ELR (cell line): ENCODE measurements around the gene PTGFRN.

Experiments
- DNase-seq: peaks from one replicate; pipeline ENCODE4 v3.0.0-alpha.2; 2015; ENCODE audit warnings: low read depth

PTGFRN gene

DNA sequence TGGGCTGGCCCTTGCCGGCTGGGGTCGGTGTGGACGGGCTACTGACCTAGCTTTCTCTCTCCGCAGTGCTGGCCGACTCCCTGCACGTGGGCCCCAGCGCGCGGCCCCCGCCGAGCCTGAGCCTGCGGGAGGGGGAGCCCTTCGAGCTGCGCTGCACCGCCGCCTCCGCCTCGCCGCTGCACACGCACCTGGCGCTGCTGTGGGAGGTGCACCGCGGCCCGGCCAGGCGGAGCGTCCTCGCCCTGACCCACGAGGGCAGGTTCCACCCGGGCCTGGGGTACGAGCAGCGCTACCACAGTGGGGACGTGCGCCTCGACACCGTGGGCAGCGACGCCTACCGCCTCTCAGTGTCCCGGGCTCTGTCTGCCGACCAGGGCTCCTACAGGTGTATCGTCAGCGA is 34.9 kb downstream of the PTGFRN start:
- no peak for DNase-seq

DNA sequence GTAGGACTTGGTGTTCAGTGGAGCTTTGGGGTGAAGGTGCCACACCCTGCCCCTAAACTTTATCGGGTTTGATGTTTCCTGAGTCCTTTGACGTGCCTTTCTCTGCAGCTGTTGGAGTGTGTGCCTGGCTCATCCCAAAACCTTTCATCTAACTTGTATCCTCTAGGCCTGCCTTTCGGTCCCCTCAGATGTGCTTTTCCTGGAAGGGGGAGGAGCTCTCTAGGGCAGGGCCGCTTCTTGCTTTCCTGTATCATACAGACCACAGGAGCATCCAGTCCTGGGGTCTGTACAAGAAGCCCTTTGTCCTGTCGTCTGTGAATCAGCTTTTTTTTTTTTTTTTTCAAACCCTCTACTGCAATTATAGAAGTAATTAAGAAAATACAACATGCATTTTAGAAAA is 35.7 kb downstream of the PTGFRN start:
- no peak for DNase-seq

DNA sequence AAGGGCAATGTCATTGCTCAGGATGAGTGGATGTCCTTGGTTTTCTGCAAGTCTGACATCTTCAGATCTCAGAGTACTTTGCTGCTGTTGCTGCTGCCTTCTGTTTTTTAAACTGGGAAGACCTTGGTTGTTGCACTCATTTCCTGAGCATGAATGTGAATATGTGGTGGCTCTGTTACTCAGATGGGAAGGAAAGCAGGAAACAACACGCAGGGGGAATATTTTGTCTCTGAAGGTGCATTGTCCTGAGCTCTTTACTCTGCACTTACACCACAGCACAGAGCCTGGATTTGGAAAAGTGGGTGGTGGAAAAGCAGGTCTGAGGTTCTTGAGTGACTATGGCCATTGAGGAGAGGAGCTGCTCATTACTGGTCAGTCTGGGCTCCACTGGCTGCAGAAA is 36.3 kb downstream of the PTGFRN start:
- no peak for DNase-seq

DNA sequence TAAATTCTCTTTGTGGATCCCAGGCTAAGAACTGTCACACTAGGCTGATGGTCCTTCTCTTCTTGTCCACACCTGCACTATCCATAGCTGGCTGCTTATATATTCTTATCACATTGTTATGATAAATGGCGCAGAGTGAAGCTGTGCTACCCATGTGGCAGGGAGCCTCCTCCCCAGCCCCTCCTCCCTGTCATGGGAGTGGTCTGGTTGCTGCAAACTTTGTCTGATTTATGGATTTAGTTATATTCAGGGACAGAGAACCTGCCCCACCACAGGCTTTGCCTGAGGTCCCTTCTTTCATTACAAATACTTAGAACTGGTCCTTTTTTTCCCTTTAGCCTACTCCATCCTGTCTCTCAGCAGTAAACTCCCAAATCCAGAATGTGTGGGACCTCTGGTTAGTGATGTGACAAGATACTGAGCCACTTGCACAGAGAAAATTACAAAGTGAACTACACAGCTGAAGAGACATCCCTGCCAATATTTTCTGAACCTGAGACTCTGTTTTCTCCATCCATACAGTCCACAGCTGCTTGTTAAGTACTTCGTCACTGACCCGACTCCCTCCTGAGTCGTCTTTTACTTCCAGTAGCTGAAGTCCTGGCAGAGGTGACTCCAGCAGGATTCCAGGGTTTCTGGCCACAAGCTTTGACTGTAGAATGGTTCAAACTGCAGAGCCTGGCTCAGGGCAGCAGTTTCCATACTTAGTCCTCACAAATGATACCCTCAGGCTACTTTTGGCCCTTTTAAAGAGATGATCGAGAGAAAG is 37.6 kb downstream of the PTGFRN start:
- DNase-seq = no peak

DNA sequence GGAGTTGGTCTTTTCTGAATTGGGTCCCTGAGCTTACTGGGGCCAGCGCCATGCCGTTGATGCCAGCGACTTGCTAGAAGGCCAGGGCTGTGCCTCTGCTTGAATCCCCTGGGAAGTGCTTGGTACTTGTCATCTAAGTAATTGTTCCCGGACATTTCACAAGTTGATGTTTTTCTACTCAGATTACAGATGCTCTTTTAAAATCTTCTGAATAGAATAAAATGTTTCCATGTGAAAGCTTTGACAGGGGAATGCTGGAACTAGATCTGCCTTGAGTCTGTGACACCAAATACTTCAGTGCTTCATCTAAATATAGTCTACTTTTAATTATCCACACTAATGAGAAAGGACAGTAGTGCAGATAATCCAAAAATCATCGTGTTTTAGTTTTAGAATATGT is 38.3 kb downstream of the PTGFRN start:
- DNase-seq = no peak

DNA sequence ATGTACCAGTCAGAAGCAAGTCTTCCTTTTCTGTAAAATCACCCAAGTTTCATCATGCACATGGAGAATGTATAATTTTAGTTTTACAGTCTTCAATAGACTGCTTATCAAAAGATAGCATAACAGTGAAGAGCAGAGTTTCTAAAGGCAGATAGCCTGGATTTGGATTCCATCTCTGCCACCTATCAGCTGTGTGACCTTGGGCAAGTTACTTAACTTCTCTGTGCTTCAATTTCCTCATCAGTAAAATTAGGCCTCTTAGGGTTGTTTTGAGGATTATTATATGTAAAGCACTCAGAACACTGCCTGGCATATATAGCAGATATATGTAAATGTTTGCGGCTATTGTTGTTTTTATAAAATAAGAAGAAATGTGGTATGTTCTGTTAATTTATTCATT is 38.9 kb downstream of the PTGFRN start:
- no peak for DNase-seq

DNA sequence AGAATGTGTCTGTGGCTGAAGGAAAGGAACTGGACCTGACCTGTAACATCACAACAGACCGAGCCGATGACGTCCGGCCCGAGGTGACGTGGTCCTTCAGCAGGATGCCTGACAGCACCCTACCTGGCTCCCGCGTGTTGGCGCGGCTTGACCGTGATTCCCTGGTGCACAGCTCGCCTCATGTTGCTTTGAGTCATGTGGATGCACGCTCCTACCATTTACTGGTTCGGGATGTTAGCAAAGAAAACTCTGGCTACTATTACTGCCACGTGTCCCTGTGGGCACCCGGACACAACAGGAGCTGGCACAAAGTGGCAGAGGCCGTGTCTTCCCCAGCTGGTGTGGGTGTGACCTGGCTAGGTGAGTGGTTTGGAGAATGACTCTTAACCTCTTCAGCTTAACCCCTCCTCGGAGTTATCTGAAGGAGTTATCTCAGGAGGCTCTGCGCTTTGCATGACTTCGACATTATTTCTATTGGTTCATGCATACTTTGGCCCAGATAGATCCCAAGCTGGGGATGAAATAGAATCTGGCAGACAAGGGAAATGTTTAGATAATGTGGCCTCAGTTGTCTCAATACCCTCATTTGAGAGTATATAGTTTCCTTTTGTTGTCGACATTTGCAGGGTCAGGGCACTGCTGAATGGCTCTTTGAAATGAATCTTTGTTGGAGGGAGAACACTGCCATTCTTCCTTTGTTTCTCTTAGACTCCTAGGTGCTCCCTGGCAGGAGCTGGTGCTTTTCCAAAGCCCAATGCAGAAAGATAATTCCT is 39.7 kb downstream of the PTGFRN start:
- no peak for DNase-seq

DNA sequence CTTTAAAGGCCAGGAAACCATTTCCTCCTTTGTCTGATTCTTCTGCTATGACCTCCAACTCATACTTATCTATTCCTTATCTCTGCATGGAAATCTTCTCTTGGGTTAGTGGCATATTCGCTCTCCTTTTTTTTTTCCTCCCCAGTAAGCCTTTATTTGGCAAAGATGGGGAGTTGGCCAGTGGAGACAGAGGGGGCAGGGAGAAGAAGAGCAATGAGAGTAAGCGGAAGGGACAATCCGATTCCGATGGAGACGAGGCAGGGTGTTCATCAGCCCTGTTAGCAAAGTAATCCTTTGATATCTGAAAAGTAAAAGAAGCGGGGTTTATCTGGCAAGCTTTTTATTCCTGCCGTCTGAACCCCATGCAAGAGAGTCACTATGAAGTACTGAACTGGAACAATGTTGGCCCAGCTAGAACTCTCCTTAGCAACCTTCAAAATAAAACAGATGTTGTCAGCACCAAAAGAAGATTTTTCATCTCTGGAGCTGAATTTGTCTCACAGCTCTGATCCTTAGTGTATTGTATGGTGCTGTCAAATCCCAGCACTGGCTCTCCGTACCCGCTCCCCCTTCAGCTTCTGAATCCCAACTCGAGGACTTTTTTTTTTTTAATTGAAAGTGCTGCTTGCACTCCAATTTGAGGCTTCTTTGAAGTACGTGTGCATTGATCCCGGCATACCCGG is 40.9 kb downstream of the PTGFRN start:
- no peak for DNase-seq

DNA sequence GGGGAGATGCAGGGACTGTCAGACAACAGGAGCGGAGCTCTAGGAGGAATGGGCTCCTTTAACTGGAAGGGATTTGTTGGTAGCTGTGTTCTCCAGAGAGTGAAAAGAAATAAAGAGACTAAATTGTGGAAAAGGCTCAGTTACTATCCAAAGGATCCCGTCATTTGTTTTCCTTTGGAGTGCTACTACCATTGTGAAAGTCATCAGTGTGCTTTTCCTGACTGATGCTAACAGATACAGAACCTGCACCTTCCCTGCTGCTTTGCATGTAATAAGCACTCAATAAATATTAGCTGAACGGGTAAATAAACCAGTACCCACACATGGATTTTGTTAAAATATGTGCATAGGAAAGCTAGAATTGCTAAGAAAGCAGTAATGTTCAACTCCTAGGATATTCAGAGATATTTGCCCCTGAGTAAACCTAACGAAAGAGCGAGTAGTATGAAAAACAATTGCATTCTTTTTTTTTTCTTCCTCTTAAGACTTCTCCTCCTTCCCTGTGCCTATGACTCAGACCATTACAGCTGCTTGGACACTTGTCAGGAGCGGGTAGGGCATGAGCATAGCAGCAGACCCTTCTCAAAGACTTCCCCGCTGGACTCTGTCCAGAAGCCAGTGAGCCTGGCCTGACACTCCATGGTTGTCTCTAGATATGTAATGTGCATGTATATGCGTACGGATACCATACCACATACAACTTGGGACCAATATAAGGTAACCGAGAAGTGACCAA is 41.7 kb downstream of the PTGFRN start:
- DNase-seq = peak; percentile 11

DNA sequence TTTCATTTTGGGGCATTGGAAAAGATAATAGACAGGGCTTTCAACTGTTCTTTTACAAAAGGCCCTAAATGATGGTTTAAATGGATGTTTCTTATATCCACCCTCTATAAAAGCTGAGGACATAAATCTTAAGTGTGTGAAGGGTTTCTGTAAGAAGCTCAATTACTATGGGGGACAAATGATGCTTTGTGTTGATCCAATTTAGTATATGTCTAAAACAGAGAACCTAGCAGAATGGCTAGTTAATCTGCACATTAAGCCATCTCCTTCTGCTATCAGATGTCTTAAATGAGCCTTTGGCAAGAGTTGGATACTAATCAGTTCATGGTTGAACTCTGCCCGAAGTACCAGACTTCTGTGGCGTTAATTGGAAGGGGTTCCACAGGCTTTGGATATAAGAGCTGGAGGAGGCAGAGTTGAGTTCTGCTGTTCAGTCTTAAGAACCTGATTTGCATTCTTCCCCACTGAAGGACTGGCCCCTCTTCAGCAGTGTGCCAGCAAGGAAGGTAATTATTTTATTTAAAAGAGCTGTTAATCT is 43.1 kb downstream of the PTGFRN start:
- no peak for DNase-seq

DNA sequence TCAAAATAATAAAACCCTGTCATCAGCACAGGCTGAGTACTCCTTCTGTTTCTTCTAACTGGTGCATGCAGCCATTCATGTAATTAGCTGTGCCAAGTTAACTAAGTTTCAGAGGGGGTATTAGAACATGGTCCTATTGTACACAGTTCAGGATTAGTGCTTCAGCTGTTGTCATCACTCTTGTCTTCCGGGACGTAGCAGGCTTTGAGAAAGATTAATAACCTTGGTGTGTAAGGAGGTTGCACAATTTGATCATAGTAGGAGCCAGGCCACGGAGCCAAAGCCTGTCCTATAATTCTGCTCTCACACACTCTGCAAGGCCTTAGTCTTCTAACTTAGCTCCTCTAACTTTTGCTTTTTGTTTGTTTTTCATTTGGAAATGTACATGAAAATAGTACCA is 44.7 kb downstream of the PTGFRN start:
- no peak for DNase-seq

DNA sequence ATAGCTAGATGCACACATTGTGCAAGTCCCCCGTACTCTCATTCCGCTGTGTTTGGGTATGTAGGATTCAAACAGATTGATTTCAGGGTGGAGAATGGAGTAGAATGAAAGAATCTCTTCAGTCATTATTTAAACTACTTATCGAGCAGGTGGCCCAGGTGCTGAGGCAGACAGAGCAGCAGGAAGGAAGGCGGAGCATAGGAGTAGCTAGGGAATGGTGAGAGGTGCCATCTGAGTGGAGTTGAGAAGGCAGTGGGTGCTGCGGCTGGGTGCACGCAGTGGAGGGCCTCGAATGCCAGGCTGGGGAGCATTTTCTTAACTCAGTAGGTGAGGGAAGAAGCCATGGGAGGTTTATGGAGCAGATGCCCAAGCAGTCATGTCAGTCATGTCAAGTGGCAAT is 46.7 kb downstream of the PTGFRN start:
- no peak for DNase-seq

DNA sequence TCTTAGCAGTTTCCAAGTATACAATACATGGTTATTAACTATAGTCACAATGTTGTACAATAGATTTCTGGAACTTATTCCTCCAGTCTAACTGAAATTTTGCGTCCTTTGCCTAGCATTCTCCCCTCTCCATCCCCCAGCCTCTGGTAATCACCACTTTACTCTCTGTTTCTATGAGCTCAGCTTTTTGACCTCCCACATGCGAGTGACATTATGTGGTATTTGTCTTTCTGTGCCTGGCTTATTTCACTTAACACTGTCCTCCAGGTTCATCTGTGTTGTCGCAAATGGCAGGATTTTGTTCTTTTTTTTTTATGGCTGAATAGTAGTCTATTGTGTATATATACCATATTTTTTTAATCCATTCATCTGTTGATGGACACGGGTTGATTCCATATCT is 47.9 kb downstream of the PTGFRN start:
- DNase-seq = no peak

DNA sequence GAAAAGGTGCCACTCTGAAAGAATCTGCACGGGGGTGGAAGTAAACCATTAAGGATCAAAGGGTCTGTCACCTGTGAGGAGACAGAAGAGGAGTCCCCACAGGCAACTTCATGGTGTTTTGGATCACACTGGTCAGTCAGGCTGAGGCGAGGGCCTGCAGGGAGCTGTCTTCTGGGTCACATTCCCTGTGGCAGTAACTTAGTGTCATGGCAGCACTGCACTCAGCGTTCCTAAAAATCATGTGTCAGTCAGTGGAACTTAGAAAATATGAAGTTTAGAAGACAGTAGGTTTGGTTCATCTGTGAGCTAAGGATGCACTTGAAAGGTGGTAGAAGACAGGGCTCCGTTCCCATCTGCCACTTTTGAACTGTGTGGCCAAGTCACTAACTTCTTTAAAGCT is 48.4 kb downstream of the PTGFRN start:
- no peak for DNase-seq

DNA sequence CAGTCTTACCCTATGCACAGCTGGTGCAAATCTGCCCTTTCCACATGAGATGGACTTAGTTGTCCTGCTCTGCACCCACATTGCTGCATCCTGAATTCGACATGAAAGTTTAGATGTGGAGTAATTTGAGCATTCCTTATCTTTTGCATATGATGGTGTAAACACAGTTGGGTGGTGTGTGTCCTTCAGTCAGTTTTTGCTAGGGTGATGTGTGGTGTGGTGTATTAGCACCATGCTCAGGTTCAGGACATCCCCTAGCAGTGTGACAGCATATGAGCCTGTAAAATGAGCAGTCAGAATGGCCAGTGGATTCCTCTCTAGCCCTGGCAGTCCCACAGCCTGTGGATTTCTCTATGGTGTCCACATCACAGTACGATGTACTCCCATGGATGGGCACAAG is 49.3 kb downstream of the PTGFRN start:
- DNase-seq = no peak

DNA sequence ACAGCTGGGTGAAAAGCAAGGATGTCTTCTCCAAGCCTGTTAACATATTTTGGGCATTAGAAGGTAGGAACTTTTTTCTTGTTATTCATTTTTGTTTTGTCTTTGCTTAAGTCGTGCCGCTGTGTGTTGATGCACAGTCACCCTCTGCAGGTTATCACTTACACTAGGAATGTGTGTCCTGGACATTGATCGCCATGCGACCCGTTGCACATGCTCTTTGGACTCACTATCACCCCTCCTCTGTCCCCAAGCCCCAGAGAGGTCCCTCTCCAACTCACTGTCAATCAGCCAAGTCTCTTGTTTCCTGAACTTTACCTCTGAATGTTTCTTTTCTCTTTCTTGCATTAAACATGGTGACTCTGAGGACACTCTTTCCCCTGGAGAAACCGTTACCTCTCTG is 51.9 kb downstream of the PTGFRN start:
- no peak for DNase-seq

DNA sequence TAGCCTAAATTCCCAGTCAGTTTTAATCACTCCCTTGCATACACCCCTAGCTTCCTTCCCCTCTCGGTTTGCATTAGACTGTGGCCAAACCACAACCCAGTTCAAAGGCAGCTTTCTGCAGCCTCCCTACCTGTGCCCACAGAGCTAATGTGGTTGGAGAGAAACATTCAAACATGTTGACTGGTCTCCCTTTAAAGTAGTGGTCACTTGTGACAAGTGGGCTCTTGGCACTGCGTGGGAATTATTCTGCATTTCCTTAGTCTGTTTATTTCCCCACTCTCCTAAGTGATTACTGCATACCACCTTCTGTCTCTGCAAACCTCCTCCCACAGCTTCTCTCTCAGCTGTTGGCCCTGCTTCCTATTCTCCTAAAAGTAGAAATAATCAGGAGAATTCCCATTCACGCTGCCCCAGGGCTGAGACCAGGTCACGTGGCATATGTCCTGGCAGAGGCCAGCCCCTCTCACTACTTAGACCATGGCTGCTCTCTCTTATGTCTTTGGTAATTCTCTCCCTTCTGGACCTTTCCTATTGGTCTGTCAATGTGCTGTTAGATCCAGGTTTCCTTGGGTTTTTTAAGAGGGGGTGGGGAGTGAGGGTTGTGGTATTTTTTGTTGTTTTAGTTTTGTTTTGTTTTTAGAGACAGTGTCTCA is 53.4 kb downstream of the PTGFRN start:
- no peak for DNase-seq

DNA sequence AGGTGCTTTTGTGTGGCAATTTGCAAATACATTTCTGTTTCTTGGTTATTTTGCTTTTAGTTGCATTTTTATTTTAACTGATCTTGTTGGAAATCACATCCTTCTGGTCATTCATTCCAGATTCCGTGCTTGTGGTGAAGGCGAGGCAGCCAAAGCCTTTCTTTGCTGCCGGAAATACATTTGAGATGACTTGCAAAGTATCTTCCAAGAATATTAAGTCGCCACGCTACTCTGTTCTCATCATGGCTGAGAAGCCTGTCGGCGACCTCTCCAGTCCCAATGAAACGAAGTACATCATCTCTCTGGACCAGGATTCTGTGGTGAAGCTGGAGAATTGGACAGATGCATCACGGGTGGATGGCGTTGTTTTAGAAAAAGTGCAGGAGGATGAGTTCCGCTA is 57.1 kb downstream of the PTGFRN start:
- DNase-seq = no peak

DNA sequence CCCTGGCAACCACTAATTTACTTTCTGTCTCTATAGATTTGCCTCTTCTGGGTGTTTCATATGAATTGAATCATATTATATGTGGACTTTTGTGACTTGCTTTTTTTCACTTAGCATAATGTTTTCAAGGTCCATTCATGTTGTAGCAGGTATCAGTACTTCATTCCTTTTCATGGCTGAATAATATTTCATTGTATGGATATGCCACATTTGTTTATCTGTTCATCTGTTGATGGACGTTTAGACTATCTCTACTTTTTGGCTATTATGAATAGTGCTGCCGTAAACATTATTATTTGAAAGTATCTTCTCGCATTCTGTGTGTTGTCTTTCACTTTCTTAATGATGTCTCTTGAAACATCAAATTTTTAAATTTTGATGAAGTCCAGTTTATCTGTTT is 59.0 kb downstream of the PTGFRN start:
- DNase-seq = no peak

DNA sequence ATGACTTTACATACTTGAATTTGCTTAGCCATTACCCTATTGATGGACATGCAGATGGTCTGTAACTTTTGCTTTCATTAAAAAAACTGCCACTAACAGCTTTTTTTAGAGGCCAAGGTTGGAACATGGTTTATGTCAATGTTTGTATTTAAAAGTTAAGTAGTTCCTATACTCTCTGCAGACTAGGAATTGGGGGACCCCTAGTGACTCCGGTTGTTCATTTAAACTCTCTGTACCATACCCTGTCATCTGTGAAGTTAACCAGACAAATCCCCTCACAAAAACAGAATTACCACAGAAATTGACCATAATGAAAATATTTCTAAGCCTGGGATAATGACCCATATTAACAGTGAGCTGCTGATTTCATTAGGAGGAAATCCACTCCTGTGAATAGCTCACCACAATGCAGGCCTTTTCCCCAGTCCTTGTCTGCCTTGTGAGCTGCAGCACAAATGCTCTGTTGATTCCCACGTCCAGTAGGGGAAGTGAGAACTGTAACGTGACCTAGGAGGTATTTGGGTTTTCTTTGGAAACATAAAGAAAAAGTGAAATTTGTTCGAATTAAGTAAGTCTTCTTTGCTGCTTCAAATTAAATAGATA is 61.6 kb downstream of the PTGFRN start:
- DNase-seq = no peak

DNA sequence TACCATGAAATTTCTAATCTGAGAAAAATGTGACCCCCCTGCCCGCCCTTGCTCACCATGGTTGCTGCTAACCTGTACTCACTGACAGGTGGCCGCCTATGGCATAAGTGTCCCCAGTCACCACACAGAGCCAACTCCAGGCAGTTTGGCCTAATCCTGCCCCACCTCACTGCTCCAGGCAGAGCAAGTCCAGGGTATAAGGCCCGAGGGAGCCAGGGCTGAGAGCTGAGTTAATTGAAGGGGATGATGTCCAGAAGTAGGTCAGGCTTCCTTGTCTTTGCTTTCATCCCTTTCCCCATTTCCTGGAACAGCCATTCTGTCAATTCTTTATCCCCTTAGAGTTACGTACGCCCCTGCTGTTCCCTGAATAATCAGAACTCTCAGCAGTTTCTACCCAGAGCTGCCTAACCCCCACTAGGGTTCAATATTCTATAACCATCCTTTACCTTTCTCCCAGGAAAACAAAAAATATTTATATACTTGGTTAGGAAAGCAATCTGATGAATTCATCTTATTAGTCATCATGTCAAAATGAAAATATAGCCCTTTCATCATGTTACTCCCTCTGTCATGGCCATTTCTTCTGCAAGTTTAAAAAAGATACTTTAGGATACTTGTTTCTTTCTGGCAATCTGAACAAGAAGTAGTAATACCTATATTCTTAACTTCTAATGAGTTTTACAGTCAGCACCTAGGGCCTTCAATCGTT is 62.4 kb downstream of the PTGFRN start:
- DNase-seq = no peak
